Astrocyte (in vitro differentiated cells and primary cell): Measurements from ENCODE around the gene DMRTB1.

ENCODE experiments used
- EZH2 ChIP-seq: IDR thresholded peaks from 2 replicates; pipeline ENCODE4 v1.6.1; 2012; ENCODE audit warnings: mild to moderate bottlenecking, low read length, inconsistent platforms; ENCODE audit not compliant: insufficient read depth
- TF ChIP-seq, protein P1 (sequence below): IDR thresholded peaks from 2 replicates; pipeline ENCODE4 v1.5.1; 2011; ENCODE audit warnings: low read depth, mild to moderate bottlenecking, inconsistent platforms, low read length, moderate library complexity; ENCODE audit not compliant: insufficient read depth

DNA sequence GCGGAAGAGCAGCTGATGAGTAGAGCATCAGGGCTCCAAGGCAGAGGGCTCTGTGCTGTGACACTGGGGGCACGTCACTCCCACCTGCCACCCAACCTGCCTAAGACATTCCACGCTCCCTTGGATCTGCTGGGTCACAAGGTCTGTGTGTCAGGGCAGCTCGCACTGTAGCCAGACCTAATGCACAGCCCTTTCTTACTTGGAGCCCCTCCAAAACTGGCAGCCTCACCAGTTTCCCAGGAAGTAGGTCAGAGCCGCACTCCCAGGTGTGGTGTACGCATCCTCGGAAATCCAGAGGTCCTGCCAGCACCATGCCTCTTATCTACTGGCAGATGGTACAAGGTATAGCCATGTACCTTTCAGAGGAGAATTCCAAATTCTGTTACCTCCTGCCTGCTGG lies 22.3 kb downstream of the DMRTB1 start:
- TF ChIP-seq, protein P1, sequence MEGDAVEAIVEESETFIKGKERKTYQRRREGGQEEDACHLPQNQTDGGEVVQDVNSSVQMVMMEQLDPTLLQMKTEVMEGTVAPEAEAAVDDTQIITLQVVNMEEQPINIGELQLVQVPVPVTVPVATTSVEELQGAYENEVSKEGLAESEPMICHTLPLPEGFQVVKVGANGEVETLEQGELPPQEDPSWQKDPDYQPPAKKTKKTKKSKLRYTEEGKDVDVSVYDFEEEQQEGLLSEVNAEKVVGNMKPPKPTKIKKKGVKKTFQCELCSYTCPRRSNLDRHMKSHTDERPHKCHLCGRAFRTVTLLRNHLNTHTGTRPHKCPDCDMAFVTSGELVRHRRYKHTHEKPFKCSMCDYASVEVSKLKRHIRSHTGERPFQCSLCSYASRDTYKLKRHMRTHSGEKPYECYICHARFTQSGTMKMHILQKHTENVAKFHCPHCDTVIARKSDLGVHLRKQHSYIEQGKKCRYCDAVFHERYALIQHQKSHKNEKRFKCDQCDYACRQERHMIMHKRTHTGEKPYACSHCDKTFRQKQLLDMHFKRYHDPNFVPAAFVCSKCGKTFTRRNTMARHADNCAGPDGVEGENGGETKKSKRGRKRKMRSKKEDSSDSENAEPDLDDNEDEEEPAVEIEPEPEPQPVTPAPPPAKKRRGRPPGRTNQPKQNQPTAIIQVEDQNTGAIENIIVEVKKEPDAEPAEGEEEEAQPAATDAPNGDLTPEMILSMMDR = no peak
- TF ChIP-seq EZH2 = no peak
